Spleen (tissue), 11 donors: ENCODE data around the gene TIMM10. TPM values are rescaled to one million over a fixed set of nuclear protein-coding genes. Genes with fewer than 3 reads are reported as not detected.

Experiments used
- DNase-seq: peaks from one replicate; pipeline ENCODE4 v3.0.0-alpha.2; 2020
- H3K27ac ChIP-seq, 8 donors: fragments of 200-600 bp; sonication (generic) in 7 of 8; 1 replicate in 4 of 8; 2 replicates in 4 of 8; pipeline versions ENCODE4 v1.5.0 to v1.8.0; 2016 to 2021; ENCODE audit warnings: inconsistent platforms in 4 of 8, mild to moderate bottlenecking in 4 of 8, moderate library complexity in 1 of 8
- H3K27me3 ChIP-seq, 7 donors: fragments of 200-600 bp; sonication (generic) in 6 of 7; replicated peaks in 1 of 7; 1 replicate in 4 of 7; 2 replicates in 3 of 7; pipeline versions ENCODE4 v1.5.0 to v1.8.0; 2016 to 2021; ENCODE audit warnings: inconsistent platforms in 3 of 7, mild to moderate bottlenecking in 1 of 7
- H3K36me3 ChIP-seq, 6 donors: fragments of 200-600 bp; sonication (generic) in 5 of 6; 1 replicate in 4 of 6; 2 replicates in 2 of 6; pipeline versions ENCODE4 v1.5.0 to v1.8.0; 2016 to 2021; ENCODE audit warnings: inconsistent platforms in 2 of 6
- H3K4me1 ChIP-seq, 6 donors: fragments of 200-600 bp; sonication (generic) in 5 of 6; 1 replicate in 3 of 6; 2 replicates in 3 of 6; pipeline versions ENCODE4 v1.5.0 to v1.8.0; 2016 to 2021; ENCODE audit warnings: inconsistent platforms in 3 of 6
- H3K4me3 ChIP-seq, 8 donors: fragments of 200-600 bp; sonication (generic) in 7 of 8; 1 replicate in 4 of 8; 2 replicates in 4 of 8; pipeline versions ENCODE4 v1.5.0 to v1.8.0; 2016 to 2021; ENCODE audit warnings: inconsistent platforms in 4 of 8, mild to moderate bottlenecking in 4 of 8, moderate library complexity in 2 of 8
- H3K9me3 ChIP-seq, 8 donors: fragments of 200-600 bp; sonication (generic) in 7 of 8; 1 replicate in 4 of 8; 2 replicates in 4 of 8; pipeline versions ENCODE4 v1.5.0 to v1.8.0; 2016 to 2021; ENCODE audit warnings: inconsistent platforms in 4 of 8
- CTCF ChIP-seq, 11 experiments: fragments of 200-600 bp in 7 of 11; fragments of 450-650 bp in 4 of 11; sonication (generic) in 4 of 11; IDR thresholded peaks in 8 of 11; conservative IDR thresholded peaks in 3 of 11; 1 replicate in 7 of 11; 2 replicates in 4 of 11; pipeline versions ENCODE4 v1.4.0 to v1.8.0; 2016 to 2021; ENCODE audit warnings: antibody characterized with exemption in 11 of 11, inconsistent platforms in 4 of 11, mild to moderate bottlenecking in 1 of 11
- POLR2A ChIP-seq, 3 donors: fragments of 450-650 bp; IDR thresholded peaks; one replicate each; pipeline ENCODE4 v1.5.1; 2017; ENCODE audit warnings: antibody characterized with exemption in 3 of 3, mild to moderate bottlenecking in 1 of 3
- POLR2AphosphoS5 ChIP-seq, 3 donors: sonication (generic); formaldehyde crosslinking; IDR thresholded peaks; one replicate each; pipeline ENCODE4 v1.5.1; 2017; ENCODE audit warnings: antibody characterized with exemption in 3 of 3
- WGBS, 5 donors: extraction: QIAGEN DNeasy Blood & Tissue Kit in 3 of 5; methylation state at CpG; one replicate each; pipeline versions ENCODE4 v1.1.5 to v1.1.7; 2013 to 2018; 5-methylcytosine and 5-hydroxymethylcytosine counted together
- intact Hi-C: fragments of 100-400 bp; cut with DNase I; formaldehyde crosslinking; loops from one replicate; pipeline ENCODE4 v1.15.0; 2023; ENCODE audit warnings: low total_unique reads
- polyA plus RNA-seq, 3 donors: library from polyadenylated mRNA; stranded (reverse); fragments of 200-250 nt; gene quantifications; one replicate each; pipeline ENCODE4 v1.2.1, GENCODE V29; 2013
- total RNA-seq, 7 donors: library from RNA; depleted of rRNA in 3 of 7; stranded (reverse); fragments of >200 nt in 3 of 7; fragmentation: NEBNext Ultra II Directional in 4 of 7; extraction: Animal tissue kit (Norgen Biotek cat#: 25700) in 4 of 7; gene quantifications; one replicate each; pipeline versions ENCODE4 v1.1.0 to v1.2.1, GENCODE V29; 2016 to 2021
- donor health status: healthy with polysubstance abuse.
- donor health status: DM: no; HTN: no; CAD: no; lungs with moderate emphysema.
- donor health status: DM: no; HTN: no; CAD: no.
- donor health status: Bipolar disorder and iron deficiency.
- donor health status: healthy.
- donor health status: DM: no; HTN: no; CAD: no.
- donor health status: DM: yes; HTN: yes; CAD: no.

The TIMM10 gene
- total and polyA plus RNA-seq, 10 donors = 28.1 to 58.7 (median 39.8) TPM

GRCh38 chr11:57497303-57498247 lies 33.0 kb downstream of the TIMM10 start:
- Histone ChIP-seq H3K4me3 (no peak overlapping the region), H3K9me3 (no peaks in the 10 kb centered on the region), H3K27ac (peak overlapping the region in 2 of 8 donors; percentile 74 to 80), H3K4me1 (peaks cover 3 to 34% (median 23%) of the 10 kb centered on the region in 6 donors), H3K27me3 (no peaks in the 10 kb centered on the region), H3K36me3 (peaks cover 0 to 46% (median 0%) of the 10 kb centered on the region in 6 donors)
- TF ChIP-seq POLR2A (IDR thresholded peaks at IDR 0.05) (no peak), CTCF (IDR thresholded peaks at IDR 0.05 in 8 of 11, conservative IDR thresholded peaks at IDR 0.05 in 3 of 11) (no peak), POLR2AphosphoS5 (IDR thresholded peaks at IDR 0.05) (no peak)
- DNase-seq = no peak
- intact Hi-C loops = no loop called here
- WGBS, 5 donors = 92 to 95% (median 95%) methylated on average over 15 of the region's 15 CpGs

- TF ChIP-seq POLR2A (IDR thresholded peaks at IDR 0.05) (no peak), CTCF (IDR thresholded peaks at IDR 0.05 in 8 of 11, conservative IDR thresholded peaks at IDR 0.05 in 3 of 11) (no peak), POLR2AphosphoS5 (IDR thresholded peaks at IDR 0.05) (no peak)
- no peak overlapping the region for H3K27ac ChIP-seq
These were observed 34.3 kb downstream of the TIMM10 start for GRCh38 chr11:57496109-57496820.

GRCh38 chr11:57493507-57494503 lies 36.7 kb downstream of the TIMM10 start:
- Histone ChIP-seq H3K9me3 (no peaks in the 10 kb centered on the region), H3K27me3 (no peaks in the 10 kb centered on the region), H3K27ac (no peak overlapping the region), H3K4me3 (no peak overlapping the region), H3K36me3 (peaks cover 0 to 63% (median 6%) of the 10 kb centered on the region in 6 donors), H3K4me1 (peaks cover 0 to 17% (median 9%) of the 10 kb centered on the region in 6 donors)
- WGBS, 5 donors = 74 to 90% (median 79%) methylated on average over 5 to 15 of the region's 15 CpGs
- peak; percentile 90 for DNase-seq
- TF ChIP-seq POLR2AphosphoS5 (IDR thresholded peaks at IDR 0.05) = peak in 2 of 3 donors; percentile 31 to 33
- TF ChIP-seq POLR2A (IDR thresholded peaks at IDR 0.05) = no peak
- TF ChIP-seq CTCF (IDR thresholded peaks at IDR 0.05 in 8 of 11, conservative IDR thresholded peaks at IDR 0.05 in 3 of 11) = peak; percentile 72 to 94 (median 87)
- intact Hi-C loops = loop anchor here (5.0 kb wide), 1 partner anchor 33 kb away; no protein-coding TSS in a partner anchor

More at GRCh38 chr11:57496109-57496820, 34.3 kb downstream of the TIMM10 start:
- no peaks in the 10 kb centered on the region for H3K27me3 ChIP-seq
- peaks cover 0 to 49% (median 1%) of the 10 kb centered on the region in 6 donors for H3K36me3 ChIP-seq
- H3K9me3 ChIP-seq = no peaks in the 10 kb centered on the region
- no peak for DNase-seq
- peaks cover 3 to 34% (median 23%) of the 10 kb centered on the region in 6 donors for H3K4me1 ChIP-seq
- WGBS, 5 donors = 86 to 90% (median 88%) methylated on average over 9 of the region's 9 CpGs
- no peak overlapping the region for H3K4me3 ChIP-seq
- intact Hi-C loops = no loop called here
